ENCODE measurements around the gene GOLGA8K.
"Not testable (repeated sequence)": the region's sequence is repeated elsewhere in the genome, so short reads cannot be mapped to it uniquely, and the experiment has no call there.

The GOLGA8K gene

GRCh38 chr15:32403192-32403591, at the start of gene GOLGA8K:
GOLGA8K (minus strand) TSS chr15:32403292; CDS start chr15:32403194, 98 bp downstream.
- DNase-seq (ENCODE audit: low read depth in 3 of 3, low spot score in 1 of 3): not testable (repeated sequence)

GRCh38 chr15:32440445-32440977, 37.4 kb upstream of the GOLGA8K start:
- DNase-seq (ENCODE audit: low read depth in 3 of 3, low spot score in 1 of 3): not testable (repeated sequence)

- not testable (repeated sequence) for DNase-seq (ENCODE audit: low read depth in 3 of 3, low spot score in 1 of 3)
These were observed 31.2 kb upstream of the GOLGA8K start for GRCh38 chr15:32434102-32434963.

- DNase-seq (ENCODE audit: low read depth in 3 of 3, low spot score in 1 of 3): not testable (repeated sequence)
These were observed 24.5 kb upstream of the GOLGA8K start for GRCh38 chr15:32427635-32428034.

- not testable (repeated sequence) for DNase-seq (ENCODE audit: low read depth in 3 of 3, low spot score in 1 of 3)
These were observed 23.4 kb upstream of the GOLGA8K start for GRCh38 chr15:32426511-32426910.

- not testable (repeated sequence) for DNase-seq (ENCODE audit: low read depth in 3 of 3, low spot score in 1 of 3)
These were observed 4.8 kb upstream of the GOLGA8K start for GRCh38 chr15:32407903-32408302.

- DNase-seq (ENCODE audit: low read depth in 3 of 3, low spot score in 1 of 3): not testable (repeated sequence)
These were observed 6.6 kb downstream of the GOLGA8K start for GRCh38 chr15:32396522-32396921.

- not testable (repeated sequence) for DNase-seq (ENCODE audit: low read depth in 3 of 3, low spot score in 1 of 3)
These were observed 8.3 kb downstream of the GOLGA8K start for GRCh38 chr15:32394745-32395144.

GRCh38 chr15:32388050-32388648, 14.9 kb downstream of the GOLGA8K start:
- DNase-seq (ENCODE audit: low read depth in 3 of 3, low spot score in 1 of 3): not testable (repeated sequence)

GRCh38 chr15:32385823-32386495, 17.1 kb downstream of the GOLGA8K start:
- DNase-seq (ENCODE audit: low read depth in 3 of 3, low spot score in 1 of 3): not testable (repeated sequence)

GRCh38 chr15:32374185-32374584, 28.9 kb downstream of the GOLGA8K start:
- DNase-seq (ENCODE audit: low read depth in 3 of 3, low spot score in 1 of 3): not testable (repeated sequence)

GRCh38 chr15:32373707-32374106, 29.4 kb downstream of the GOLGA8K start:
- not testable (repeated sequence) for DNase-seq (ENCODE audit: low read depth in 3 of 3, low spot score in 1 of 3)

GRCh38 chr15:32372075-32372474, 31.0 kb downstream of the GOLGA8K start:
- DNase-seq (ENCODE audit: low read depth in 3 of 3, low spot score in 1 of 3): not testable (repeated sequence)

- DNase-seq (ENCODE audit: low read depth in 3 of 3, low spot score in 1 of 3): not testable (repeated sequence)
These were observed 32.6 kb downstream of the GOLGA8K start for GRCh38 chr15:32370526-32370925.

- DNase-seq (ENCODE audit: low read depth in 3 of 3, low spot score in 1 of 3): not testable (repeated sequence)
These were observed 33.0 kb downstream of the GOLGA8K start for GRCh38 chr15:32370064-32370463.

GRCh38 chr15:32366492-32366891, 36.6 kb downstream of the GOLGA8K start:
- not testable (repeated sequence) for DNase-seq (ENCODE audit: low read depth in 3 of 3, low spot score in 1 of 3)

GRCh38 chr15:32365955-32366354, 37.1 kb downstream of the GOLGA8K start:
- not testable (repeated sequence) for DNase-seq (ENCODE audit: low read depth in 3 of 3, low spot score in 1 of 3)

GRCh38 chr15:32364944-32365343, 38.1 kb downstream of the GOLGA8K start:
- peak in 1 of 3 donors; percentile 33 for DNase-seq (ENCODE audit: low read depth in 3 of 3, low spot score in 1 of 3)

- DNase-seq (ENCODE audit: low read depth in 3 of 3, low spot score in 1 of 3): not testable (repeated sequence)
These were observed 39.6 kb downstream of the GOLGA8K start for GRCh38 chr15:32363449-32363848.

- DNase-seq (ENCODE audit: low read depth in 3 of 3, low spot score in 1 of 3): not testable (repeated sequence)
These were observed 41.4 kb downstream of the GOLGA8K start for GRCh38 chr15:32361662-32362061.

GRCh38 chr15:32358462-32358861, 44.6 kb downstream of the GOLGA8K start:
- DNase-seq (ENCODE audit: low read depth in 3 of 3, low spot score in 1 of 3): not testable (repeated sequence)

All from stimulated activated CD4-positive, alpha-beta T cell treated with anti-CD3 and anti-CD28 coated beads, TNF-alpha, amount 100 ng/mL, for 1 hour (primary cell).